ENCODE measurements around the gene MRPL23.

Gene MRPL23

GRCh38 chr11:1931341-1932104, 15.6 kb upstream of the MRPL23 start:
- no peak for DNase-seq (ENCODE audit: insufficient read length, low spot score)
- no peak for FAIRE-seq
- TF ChIP-seq POLR2AphosphoS5 (IDR thresholded peaks at IDR 0.05; ENCODE audit: low read depth, low read length) (no peak), POLR2A (IDR thresholded peaks at IDR 0.05; ENCODE audit: low read depth, low read length) (no peak), SPI1 (IDR thresholded peaks at IDR 0.05; ENCODE audit: low read depth, low read length) (no peak), TAF1 (IDR thresholded peaks at IDR 0.05; ENCODE audit: low read depth, low read length) (no peak), POU2F2 (IDR thresholded peaks at IDR 0.05; ENCODE audit: low read depth, low read length) (no peak)

GRCh38 chr11:1932105-1932480, 15.0 kb upstream of the MRPL23 start:
- no peak for DNase-seq (ENCODE audit: insufficient read length, low spot score)
- TF ChIP-seq POLR2AphosphoS5 (IDR thresholded peaks at IDR 0.05; ENCODE audit: low read depth, low read length), result no peak
- TF ChIP-seq POLR2A (IDR thresholded peaks at IDR 0.05; ENCODE audit: low read depth, low read length), result no peak
- no peak for FAIRE-seq

- no peak for TF ChIP-seq PAX5 (IDR thresholded peaks at IDR 0.05; ENCODE audit: insufficient read depth, low read length, severe bottlenecking)
- TF ChIP-seq POLR2A (IDR thresholded peaks at IDR 0.05; ENCODE audit: low read depth, low read length), result no peak
- TF ChIP-seq SPI1 (IDR thresholded peaks at IDR 0.05; ENCODE audit: low read depth, low read length), result no peak
- no peak for TF ChIP-seq POLR2AphosphoS5 (IDR thresholded peaks at IDR 0.05; ENCODE audit: low read depth, low read length)
- no peak for TF ChIP-seq TAF1 (IDR thresholded peaks at IDR 0.05; ENCODE audit: low read depth, low read length)
- TF ChIP-seq POU2F2 (IDR thresholded peaks at IDR 0.05; ENCODE audit: low read depth, low read length), result no peak
- no peak for FAIRE-seq
- DNase-seq (ENCODE audit: insufficient read length, low spot score), result no peak
These were observed 14.5 kb upstream of the MRPL23 start for GRCh38 chr11:1932681-1933080.

DNA sequence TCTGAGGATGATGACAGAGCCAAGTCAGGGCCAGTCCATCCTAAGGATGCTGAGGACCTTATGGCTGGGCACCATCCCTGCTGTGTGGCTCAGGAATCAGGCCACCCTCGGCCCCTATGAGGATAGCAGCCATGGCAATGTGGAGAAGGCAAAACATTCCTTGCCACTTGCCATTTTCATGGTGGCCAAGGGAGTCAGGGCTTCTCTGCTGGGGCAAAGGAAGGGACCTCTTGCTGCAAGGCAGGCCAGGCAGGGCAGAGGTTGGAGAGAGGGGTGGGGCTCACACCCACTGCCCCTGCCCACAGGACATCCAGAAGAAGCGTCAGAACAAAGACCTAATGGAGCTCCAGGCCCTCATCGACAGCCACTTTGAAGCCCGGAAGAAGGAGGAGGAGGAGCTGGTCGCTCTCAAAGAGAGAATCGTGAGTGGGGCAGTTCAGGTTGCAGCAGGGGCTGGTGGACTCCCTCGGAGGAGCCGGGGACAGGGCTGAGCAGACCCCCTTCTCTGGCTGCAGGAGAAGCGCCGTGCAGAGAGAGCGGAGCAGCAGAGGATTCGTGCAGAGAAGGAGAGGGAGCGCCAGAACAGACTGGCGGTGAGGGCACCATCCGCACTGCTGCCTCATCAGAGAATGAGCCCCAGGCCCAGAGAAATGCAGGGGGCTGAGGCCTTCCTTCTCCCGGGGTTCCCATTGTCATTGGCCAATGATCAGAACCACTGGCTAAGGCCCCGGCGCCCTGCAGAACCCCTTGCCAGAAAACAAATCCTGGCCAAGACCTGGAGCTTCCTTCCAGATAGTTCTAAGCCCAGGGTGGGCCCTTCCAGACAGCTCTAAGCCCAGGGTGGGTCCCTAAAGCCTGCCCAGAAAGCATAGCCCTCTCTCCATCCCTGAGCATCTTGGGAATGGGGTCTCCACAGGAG, 13.5 kb upstream of the MRPL23 start:
- DNase-seq (ENCODE audit: insufficient read length, low spot score) (no peak), FAIRE-seq (no peak)
- TF ChIP-seq POU2F2 (IDR thresholded peaks at IDR 0.05; ENCODE audit: low read depth, low read length) (no peak), POLR2A (IDR thresholded peaks at IDR 0.05; ENCODE audit: low read depth, low read length) (no peak), PAX5 (IDR thresholded peaks at IDR 0.05; ENCODE audit: insufficient read depth, low read length, severe bottlenecking) (no peak), POLR2AphosphoS5 (IDR thresholded peaks at IDR 0.05; ENCODE audit: low read depth, low read length) (no peak), SPI1 (IDR thresholded peaks at IDR 0.05; ENCODE audit: low read depth, low read length) (no peak), TAF1 (IDR thresholded peaks at IDR 0.05; ENCODE audit: low read depth, low read length) (no peak)

GRCh38 chr11:1934335-1935155, 12.6 kb upstream of the MRPL23 start:
- no peak for TF ChIP-seq POLR2AphosphoS5 (IDR thresholded peaks at IDR 0.05; ENCODE audit: low read depth, low read length)
- no peak for TF ChIP-seq SPI1 (IDR thresholded peaks at IDR 0.05; ENCODE audit: low read depth, low read length)
- no peak for TF ChIP-seq POLR2A (IDR thresholded peaks at IDR 0.05; ENCODE audit: low read depth, low read length)
- TF ChIP-seq PAX5 (IDR thresholded peaks at IDR 0.05; ENCODE audit: insufficient read depth, low read length, severe bottlenecking), result no peak
- no peak for TF ChIP-seq TAF1 (IDR thresholded peaks at IDR 0.05; ENCODE audit: low read depth, low read length)
- no peak for TF ChIP-seq POU2F2 (IDR thresholded peaks at IDR 0.05; ENCODE audit: low read depth, low read length)
- peak; percentile 28 for DNase-seq (ENCODE audit: insufficient read length, low spot score)
- FAIRE-seq, result no peak

DNA sequence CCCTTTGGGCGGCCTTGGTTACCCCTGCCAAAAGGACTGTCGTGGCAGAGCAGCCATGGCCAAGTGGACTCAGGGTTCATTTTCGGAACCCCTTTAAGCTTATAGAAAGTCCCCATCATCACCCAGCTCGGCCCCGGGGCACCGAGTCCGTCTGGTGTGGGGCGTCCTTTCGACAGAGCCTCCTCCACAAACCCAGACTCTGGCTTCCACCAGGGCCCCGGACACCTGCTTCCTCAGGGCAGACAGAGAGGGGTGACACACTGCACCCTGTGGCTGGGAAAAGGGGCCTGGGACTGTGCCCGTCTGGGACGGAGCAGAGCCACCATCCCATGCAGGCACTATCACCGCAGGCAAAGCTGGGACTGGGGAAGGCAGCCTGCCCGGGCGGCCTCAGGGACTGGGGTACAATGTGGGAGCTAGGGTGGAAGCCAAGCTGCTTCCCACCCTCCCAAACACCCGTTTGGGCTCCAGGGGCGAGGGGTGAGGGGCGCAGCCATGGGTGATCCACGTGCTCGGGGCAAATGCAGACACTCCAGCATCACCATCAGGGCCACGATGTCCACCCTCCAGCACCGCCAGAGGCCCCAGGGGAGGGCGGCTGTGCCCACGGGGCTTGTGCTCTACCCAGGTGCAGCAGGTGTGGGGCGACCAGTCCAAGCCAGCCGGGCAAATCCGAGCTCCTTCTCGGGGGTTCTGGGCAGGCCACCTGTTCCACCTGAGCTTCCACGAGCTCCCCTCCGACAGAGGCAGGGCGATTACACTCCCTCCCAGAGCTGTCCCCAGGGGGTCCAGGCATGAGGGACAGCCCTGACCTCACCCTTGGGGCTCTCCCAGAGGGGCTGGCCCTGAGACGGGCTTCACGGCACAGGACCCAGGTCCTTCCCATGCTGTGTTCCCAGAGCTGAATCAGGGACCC, 11.7 kb upstream of the MRPL23 start:
- FAIRE-seq (no peak), DNase-seq (ENCODE audit: insufficient read length, low spot score) (no peak)

DNA sequence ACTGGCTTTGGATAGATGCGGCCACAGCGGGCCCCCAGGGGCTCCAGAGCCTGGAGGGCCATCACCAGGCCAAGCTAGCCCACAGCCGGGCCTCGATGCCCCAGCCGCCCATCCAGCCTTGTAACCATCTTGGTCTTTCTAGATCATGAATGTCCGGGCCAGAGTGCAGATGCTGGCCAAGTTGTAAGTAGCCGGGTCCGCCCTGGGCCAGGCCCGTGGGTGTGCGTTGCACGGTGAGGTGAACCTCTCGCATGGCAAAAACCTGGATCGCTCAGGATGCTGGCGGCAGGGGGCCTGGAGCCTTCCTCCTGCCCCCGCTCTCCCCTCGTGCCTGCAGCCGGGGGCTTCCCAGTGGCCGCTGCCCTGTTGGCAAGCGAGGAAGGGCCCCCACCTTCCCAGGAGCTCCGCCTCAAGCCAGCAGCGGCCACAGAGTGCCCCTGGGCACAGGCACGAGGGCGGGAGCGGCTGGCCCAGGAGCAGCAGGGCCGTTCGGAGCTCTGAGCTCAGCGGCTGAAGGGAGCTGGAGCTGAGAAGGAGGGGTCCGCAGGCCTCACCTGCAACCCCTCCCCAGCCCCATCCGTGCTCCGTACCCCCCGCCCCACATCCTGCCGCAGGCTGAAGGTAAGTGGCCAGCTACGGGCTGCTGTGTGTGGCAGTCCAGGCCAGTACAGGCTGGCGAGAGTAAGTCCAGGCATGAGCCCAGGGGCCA, 10.9 kb upstream of the MRPL23 start:
- TF ChIP-seq POLR2AphosphoS5 (IDR thresholded peaks at IDR 0.05; ENCODE audit: low read depth, low read length) (no peak), TAF1 (IDR thresholded peaks at IDR 0.05; ENCODE audit: low read depth, low read length) (no peak), POLR2A (IDR thresholded peaks at IDR 0.05; ENCODE audit: low read depth, low read length) (no peak), SPI1 (IDR thresholded peaks at IDR 0.05; ENCODE audit: low read depth, low read length) (no peak), PAX5 (IDR thresholded peaks at IDR 0.05; ENCODE audit: insufficient read depth, low read length, severe bottlenecking) (no peak), POU2F2 (IDR thresholded peaks at IDR 0.05; ENCODE audit: low read depth, low read length) (no peak)
- FAIRE-seq (no peak), DNase-seq (ENCODE audit: insufficient read length, low spot score) (no peak)

More for the DNA sequence above, 11.7 kb upstream of the MRPL23 start:
- no peak for TF ChIP-seq TAF1 (IDR thresholded peaks at IDR 0.05; ENCODE audit: low read depth, low read length)
- TF ChIP-seq SPI1 (IDR thresholded peaks at IDR 0.05; ENCODE audit: low read depth, low read length), result no peak
- TF ChIP-seq POLR2A (IDR thresholded peaks at IDR 0.05; ENCODE audit: low read depth, low read length), result no peak

Measured in GM12891 (cell line).